ENCODE measurements around the gene LAGE3. TPM values are rescaled to one million over a fixed set of nuclear protein-coding genes. Genes with fewer than 3 reads are reported as not detected.
A peak's percentile ranks its signal among the peaks of the same experiment; 100 is the strongest.

The LAGE3 gene
- total RNA-seq, 1 donor from 2014 or later: 14.7 TPM

DNA sequence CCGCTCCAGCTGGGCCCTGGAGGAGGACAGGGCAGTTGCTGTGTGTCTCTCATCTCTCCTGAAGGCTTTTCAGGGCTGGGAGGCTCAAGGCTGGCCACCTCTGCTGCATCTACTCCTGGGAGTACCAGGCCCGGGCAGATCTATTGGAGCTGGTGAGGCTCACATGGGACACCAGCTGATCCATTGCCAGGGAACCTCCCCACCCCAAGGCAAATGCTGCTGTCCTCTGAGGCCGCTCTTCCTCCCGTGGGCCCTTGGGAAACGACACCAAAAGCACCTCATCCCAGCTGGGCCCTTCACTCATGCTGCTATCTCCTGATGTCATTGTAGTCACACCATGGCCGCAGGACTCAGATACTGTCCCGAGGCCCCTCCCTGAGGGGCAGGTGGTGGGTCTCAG is 3.7 kb upstream of the LAGE3 start:
- Histone ChIP-seq H3K27me3 (ENCODE audit: control insufficient read depth, insufficient read depth, low read length) (no peaks in the 10 kb centered on the region), H3K36me3 (ENCODE audit: control insufficient read depth, insufficient read depth, low read length) (peaks cover 7% of the 10 kb centered on the region), H3K4me3 (ENCODE audit: low read depth, low read length) (no peak overlapping the region)
- FAIRE-seq (no peak), DNase-seq (ENCODE audit: low read depth) (no peak)
- TF ChIP-seq, protein P1, sequence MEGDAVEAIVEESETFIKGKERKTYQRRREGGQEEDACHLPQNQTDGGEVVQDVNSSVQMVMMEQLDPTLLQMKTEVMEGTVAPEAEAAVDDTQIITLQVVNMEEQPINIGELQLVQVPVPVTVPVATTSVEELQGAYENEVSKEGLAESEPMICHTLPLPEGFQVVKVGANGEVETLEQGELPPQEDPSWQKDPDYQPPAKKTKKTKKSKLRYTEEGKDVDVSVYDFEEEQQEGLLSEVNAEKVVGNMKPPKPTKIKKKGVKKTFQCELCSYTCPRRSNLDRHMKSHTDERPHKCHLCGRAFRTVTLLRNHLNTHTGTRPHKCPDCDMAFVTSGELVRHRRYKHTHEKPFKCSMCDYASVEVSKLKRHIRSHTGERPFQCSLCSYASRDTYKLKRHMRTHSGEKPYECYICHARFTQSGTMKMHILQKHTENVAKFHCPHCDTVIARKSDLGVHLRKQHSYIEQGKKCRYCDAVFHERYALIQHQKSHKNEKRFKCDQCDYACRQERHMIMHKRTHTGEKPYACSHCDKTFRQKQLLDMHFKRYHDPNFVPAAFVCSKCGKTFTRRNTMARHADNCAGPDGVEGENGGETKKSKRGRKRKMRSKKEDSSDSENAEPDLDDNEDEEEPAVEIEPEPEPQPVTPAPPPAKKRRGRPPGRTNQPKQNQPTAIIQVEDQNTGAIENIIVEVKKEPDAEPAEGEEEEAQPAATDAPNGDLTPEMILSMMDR (IDR thresholded peaks at IDR 0.05; ENCODE audit: insufficient read depth, low read length, severe bottlenecking): no peak

DNA sequence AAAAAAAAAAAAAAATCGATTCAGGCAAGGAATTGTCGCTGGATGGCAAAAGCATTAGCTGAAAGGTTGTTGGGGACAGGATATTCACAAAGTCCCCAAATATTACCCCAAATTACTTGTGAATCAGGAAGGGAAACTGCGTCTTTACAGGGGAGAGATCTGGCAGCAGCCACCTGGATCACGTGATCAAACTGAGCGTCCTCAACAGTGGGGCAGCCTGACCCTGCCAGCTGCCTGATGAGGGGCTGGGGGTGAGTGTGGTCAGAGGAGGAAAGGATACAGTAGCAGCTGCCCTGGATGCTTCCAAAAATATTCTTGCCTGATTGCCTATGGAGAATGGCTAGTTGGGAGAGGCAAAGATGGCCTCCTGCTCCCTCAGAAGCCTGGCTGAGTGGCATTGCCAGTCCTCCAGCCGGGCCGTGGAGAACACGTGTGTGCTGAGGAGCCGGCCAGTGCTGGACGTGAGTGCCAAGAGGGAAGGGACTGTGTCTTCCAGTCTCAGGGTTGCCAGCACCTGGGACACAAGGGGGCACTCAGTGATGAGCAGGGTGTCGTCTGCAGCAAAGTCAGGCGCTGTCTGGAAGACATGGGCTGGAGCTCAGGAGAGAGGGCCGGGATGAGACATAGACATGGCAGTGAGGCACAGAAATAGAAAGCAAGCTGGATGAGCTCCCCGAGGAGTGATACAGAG is 3.0 kb upstream of the LAGE3 start:
- DNase-seq (ENCODE audit: low read depth): no peak
- no peaks in the 10 kb centered on the region for H3K27me3 ChIP-seq (ENCODE audit: control insufficient read depth, insufficient read depth, low read length)
- peaks cover 5% of the 10 kb centered on the region for H3K36me3 ChIP-seq (ENCODE audit: control insufficient read depth, insufficient read depth, low read length)
- FAIRE-seq: no peak
- TF ChIP-seq, protein P1 (IDR thresholded peaks at IDR 0.05; ENCODE audit: insufficient read depth, low read length, severe bottlenecking): no peak
- no peak overlapping the region for H3K4me3 ChIP-seq (ENCODE audit: low read depth, low read length)

DNA sequence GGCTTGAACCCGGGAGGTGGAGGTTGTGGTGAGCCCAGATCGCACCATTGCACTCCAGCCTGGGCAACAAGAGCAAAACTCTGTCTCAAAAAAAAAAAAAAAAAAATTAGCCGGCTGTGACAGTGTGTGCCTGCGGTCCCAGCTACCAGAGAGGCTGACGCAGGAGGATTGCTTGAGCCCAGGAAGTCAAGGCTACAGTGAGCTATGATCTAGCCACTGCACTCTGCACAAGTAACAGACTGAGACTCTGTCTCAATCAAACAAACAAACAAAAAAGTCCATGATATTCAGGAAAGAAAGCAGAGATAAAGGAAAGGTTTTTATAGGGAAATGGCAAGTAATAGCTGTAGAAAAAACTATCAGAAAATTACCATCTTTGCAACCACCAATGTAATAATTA is 2.1 kb upstream of the LAGE3 start:
- TF ChIP-seq, protein P1 (IDR thresholded peaks at IDR 0.05; ENCODE audit: insufficient read depth, low read length, severe bottlenecking): no peak
- no peak for DNase-seq (ENCODE audit: low read depth)
- H3K4me3 ChIP-seq (ENCODE audit: low read depth, low read length): no peak overlapping the region
- no peak for FAIRE-seq
- H3K27me3 ChIP-seq (ENCODE audit: control insufficient read depth, insufficient read depth, low read length): no peaks in the 10 kb centered on the region
- peaks cover 5% of the 10 kb centered on the region for H3K36me3 ChIP-seq (ENCODE audit: control insufficient read depth, insufficient read depth, low read length)

DNA sequence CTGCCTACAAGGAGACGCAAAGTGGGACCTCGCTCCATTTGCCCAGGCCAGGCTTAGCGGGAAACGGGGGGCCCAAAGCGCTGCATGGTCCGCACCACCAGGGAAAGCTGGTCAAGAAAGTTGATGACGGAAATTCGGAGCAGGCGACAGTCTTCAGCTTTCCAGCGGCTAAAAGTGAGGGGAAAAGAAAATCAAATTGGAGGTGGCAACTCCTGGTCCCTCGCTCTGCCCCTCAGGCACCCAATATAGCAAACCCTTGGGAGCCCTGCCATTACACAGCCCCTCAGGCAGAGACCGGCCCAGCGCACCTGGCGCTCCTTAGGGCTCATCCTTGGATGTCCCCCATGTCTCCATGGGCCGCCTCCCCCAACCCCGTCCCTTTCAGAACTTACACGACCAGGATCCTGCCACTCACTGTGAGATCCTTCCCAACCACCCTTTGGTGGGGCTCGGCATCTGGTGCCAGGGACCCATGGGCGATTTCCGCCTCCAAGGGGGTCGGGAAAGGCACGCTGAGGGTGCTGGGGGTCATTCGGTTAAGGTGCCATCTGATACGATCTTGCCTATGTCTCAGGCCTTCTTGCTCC is 1.1 kb downstream of the LAGE3 start:
- TF ChIP-seq, protein P1 (IDR thresholded peaks at IDR 0.05; ENCODE audit: insufficient read depth, low read length, severe bottlenecking): no peak
- H3K4me3 ChIP-seq (ENCODE audit: low read depth, low read length): peak overlapping the region; percentile 49
- FAIRE-seq (no peak), DNase-seq (ENCODE audit: low read depth) (no peak)
- H3K36me3 ChIP-seq (ENCODE audit: control insufficient read depth, insufficient read depth, low read length): peaks cover 5% of the 10 kb centered on the region
- H3K27me3 ChIP-seq (ENCODE audit: control insufficient read depth, insufficient read depth, low read length): no peaks in the 10 kb centered on the region

DNA sequence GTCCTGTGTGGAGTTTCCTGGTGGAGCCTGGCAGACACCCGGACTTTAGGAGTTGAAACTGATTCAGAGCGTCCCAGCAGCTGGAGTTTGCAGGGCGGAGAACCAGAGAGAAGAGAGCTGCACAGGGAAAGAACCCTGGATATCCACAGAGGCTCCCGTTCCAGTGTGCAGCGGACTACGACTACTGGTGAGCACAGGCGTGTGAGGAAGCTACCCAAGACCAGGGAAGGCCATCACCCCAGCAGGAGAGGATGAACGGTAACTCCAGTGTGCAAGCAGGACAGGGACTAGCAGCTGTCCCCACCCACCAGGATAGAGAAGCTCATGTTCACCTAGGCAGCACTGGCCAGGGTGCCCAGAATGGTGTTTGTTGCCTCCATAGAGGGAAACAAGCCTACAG is 2.3 kb downstream of the LAGE3 start:
- DNase-seq (ENCODE audit: low read depth) (no peak), FAIRE-seq (peak; percentile 93)
- Histone ChIP-seq H3K36me3 (ENCODE audit: control insufficient read depth, insufficient read depth, low read length) (peaks cover 9% of the 10 kb centered on the region), H3K27me3 (ENCODE audit: control insufficient read depth, insufficient read depth, low read length) (no peaks in the 10 kb centered on the region), H3K4me3 (ENCODE audit: low read depth, low read length) (no peak overlapping the region)
- TF ChIP-seq, protein P1 (IDR thresholded peaks at IDR 0.05; ENCODE audit: insufficient read depth, low read length, severe bottlenecking): no peak

All from bronchial epithelial cell (primary cell).